ENCODE results near the gene TSTD1.

Gene TSTD1

GRCh38 chr1:161039154-161039545, 386 bp upstream of the TSTD1 start:
- H3K4me1 ChIP-seq (ENCODE audit: insufficient read depth, low read length), result peaks cover 64% of the 10 kb centered on the region
- peak overlapping the region; percentile 90 for H2AFZ ChIP-seq (ENCODE audit: low read depth, low read length)
- H3K9ac ChIP-seq (ENCODE audit: low read depth, low read length), result peak overlapping the region; percentile 78
- TF ChIP-seq EZH2 (IDR thresholded peaks at IDR 0.05; ENCODE audit: borderline replicate concordance, low read depth, low read length, severe bottlenecking) (no peak), CTCF (IDR thresholded peaks at IDR 0.05; ENCODE audit: borderline replicate concordance, extremely low read depth, low read length, poor library complexity, severe bottlenecking) (no peak)
- H3K9me3 ChIP-seq (ENCODE audit: insufficient read depth, low read length, severe bottlenecking), result no peaks in the 10 kb centered on the region
- H3K79me2 ChIP-seq (ENCODE audit: insufficient read depth, low read length), result peaks cover 41% of the 10 kb centered on the region
- no peaks in the 10 kb centered on the region for H4K20me1 ChIP-seq (ENCODE audit: insufficient read depth, low read length)
- H3K27ac ChIP-seq (ENCODE audit: low read length), result peak overlapping the region; percentile 78
- peak overlapping the region; percentile 61 to 91; a peak in 3 of 4 replicates for H3K4me3 ChIP-seq (ENCODE audit: low read depth in 1 of 2, low read length in 2 of 2)
- H3K27me3 ChIP-seq (ENCODE audit: insufficient read depth, low read length, poor library complexity), result no peaks in the 10 kb centered on the region
- no peak for DNase-seq
- no peak for ATAC-seq (ENCODE audit: insufficient read depth, low read depth)
- peak overlapping the region; percentile 90 for H3K4me2 ChIP-seq (ENCODE audit: insufficient read depth, low read length)
- peaks cover 43% of the 10 kb centered on the region for H3K36me3 ChIP-seq (ENCODE audit: insufficient read depth, low read length)

- Histone ChIP-seq H2AFZ (ENCODE audit: low read depth, low read length) (peak overlapping the region; percentile 90), H3K4me3 (ENCODE audit: low read depth in 1 of 2, low read length in 2 of 2) (peak overlapping the region; percentile 61 to 91), H3K4me2 (ENCODE audit: insufficient read depth, low read length) (peak overlapping the region; percentile 90), H3K27ac (ENCODE audit: low read length) (peak overlapping the region; percentile 78), H3K79me2 (ENCODE audit: insufficient read depth, low read length) (peaks cover 30% of the 10 kb centered on the region), H3K4me1 (ENCODE audit: insufficient read depth, low read length) (peaks cover 53% of the 10 kb centered on the region), H3K9ac (ENCODE audit: low read depth, low read length) (peak overlapping the region; percentile 78), H3K9me3 (ENCODE audit: insufficient read depth, low read length, severe bottlenecking) (no peaks in the 10 kb centered on the region), H4K20me1 (ENCODE audit: insufficient read depth, low read length) (no peaks in the 10 kb centered on the region), H3K36me3 (ENCODE audit: insufficient read depth, low read length) (peaks cover 37% of the 10 kb centered on the region), H3K27me3 (ENCODE audit: insufficient read depth, low read length, poor library complexity) (no peaks in the 10 kb centered on the region)
- TF ChIP-seq CTCF (IDR thresholded peaks at IDR 0.05; ENCODE audit: borderline replicate concordance, extremely low read depth, low read length, poor library complexity, severe bottlenecking) (no peak), EZH2 (IDR thresholded peaks at IDR 0.05; ENCODE audit: borderline replicate concordance, low read depth, low read length, severe bottlenecking) (no peak)
- ATAC-seq (ENCODE audit: insufficient read depth, low read depth) (no peak), DNase-seq (no peak)
These were observed 872 bp downstream of the TSTD1 start for GRCh38 chr1:161037661-161038522.

GRCh38 chr1:161033751-161034150, 5.0 kb downstream of the TSTD1 start:
- Histone ChIP-seq H3K27me3 (ENCODE audit: insufficient read depth, low read length, poor library complexity) (no peaks in the 10 kb centered on the region), H3K9ac (ENCODE audit: low read depth, low read length) (no peak overlapping the region), H3K27ac (ENCODE audit: low read length) (no peak overlapping the region), H3K4me1 (ENCODE audit: insufficient read depth, low read length) (peaks cover 18% of the 10 kb centered on the region), H2AFZ (ENCODE audit: low read depth, low read length) (no peak overlapping the region), H3K79me2 (ENCODE audit: insufficient read depth, low read length) (peaks cover 15% of the 10 kb centered on the region), H3K4me2 (ENCODE audit: insufficient read depth, low read length) (no peak overlapping the region), H4K20me1 (ENCODE audit: insufficient read depth, low read length) (no peaks in the 10 kb centered on the region), H3K9me3 (ENCODE audit: insufficient read depth, low read length, severe bottlenecking) (no peaks in the 10 kb centered on the region), H3K36me3 (ENCODE audit: insufficient read depth, low read length) (no peaks in the 10 kb centered on the region; the same call in 1 of the 2 replicates), H3K4me3 (ENCODE audit: low read depth in 1 of 2, low read length in 2 of 2) (no peak overlapping the region)
- DNase-seq (no peak), ATAC-seq (ENCODE audit: insufficient read depth, low read depth) (no peak)
- TF ChIP-seq EZH2 (IDR thresholded peaks at IDR 0.05; ENCODE audit: borderline replicate concordance, low read depth, low read length, severe bottlenecking) (no peak), CTCF (IDR thresholded peaks at IDR 0.05; ENCODE audit: borderline replicate concordance, extremely low read depth, low read length, poor library complexity, severe bottlenecking) (no peak)

All from DND-41 (cell line).